ENCODE data around the gene GPSM3. TPM values are rescaled to one million over a fixed set of nuclear protein-coding genes. Genes with fewer than 3 reads are reported as not detected.
"Not testable (repeated sequence)": the region's sequence is repeated elsewhere in the genome, so short reads cannot be mapped to it uniquely, and the experiment has no call there.

Gene GPSM3
- polyA plus RNA-seq, 5 donors = 16.1 to 20.8 (median 18.1) TPM

DNA sequence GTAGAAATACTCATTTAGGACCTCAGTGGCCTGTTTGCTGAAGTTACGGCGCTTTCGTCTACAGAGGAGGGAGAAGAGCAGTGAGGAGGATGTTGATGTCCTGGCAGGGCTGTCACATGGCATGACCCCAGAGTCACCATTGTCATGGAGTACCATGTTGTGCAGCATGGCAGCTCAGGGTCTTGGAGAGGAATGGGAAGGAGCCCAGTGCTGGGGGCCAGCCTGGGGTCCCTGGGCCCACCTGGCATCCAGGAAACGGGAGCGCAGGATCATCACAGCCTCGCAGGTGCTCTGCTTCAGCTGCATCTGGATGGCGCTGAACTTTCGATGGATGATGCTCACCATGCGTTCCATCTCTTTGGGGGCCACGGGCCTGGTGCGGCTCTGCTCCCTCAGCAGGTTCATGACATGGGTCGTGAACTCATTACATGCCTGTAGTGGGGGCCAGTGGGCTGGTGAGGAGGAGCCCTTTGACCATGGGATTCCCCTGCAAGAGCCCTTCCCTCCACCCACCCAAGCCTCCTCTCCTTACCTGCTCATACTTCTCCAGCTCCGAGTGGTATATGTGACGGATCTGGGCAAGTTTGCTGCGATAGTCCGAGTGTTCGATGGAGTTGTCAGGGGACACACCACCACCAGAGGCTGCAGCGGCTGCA is 4.6 kb downstream of the GPSM3 start:
- DNase-seq = not testable (repeated sequence)

DNA sequence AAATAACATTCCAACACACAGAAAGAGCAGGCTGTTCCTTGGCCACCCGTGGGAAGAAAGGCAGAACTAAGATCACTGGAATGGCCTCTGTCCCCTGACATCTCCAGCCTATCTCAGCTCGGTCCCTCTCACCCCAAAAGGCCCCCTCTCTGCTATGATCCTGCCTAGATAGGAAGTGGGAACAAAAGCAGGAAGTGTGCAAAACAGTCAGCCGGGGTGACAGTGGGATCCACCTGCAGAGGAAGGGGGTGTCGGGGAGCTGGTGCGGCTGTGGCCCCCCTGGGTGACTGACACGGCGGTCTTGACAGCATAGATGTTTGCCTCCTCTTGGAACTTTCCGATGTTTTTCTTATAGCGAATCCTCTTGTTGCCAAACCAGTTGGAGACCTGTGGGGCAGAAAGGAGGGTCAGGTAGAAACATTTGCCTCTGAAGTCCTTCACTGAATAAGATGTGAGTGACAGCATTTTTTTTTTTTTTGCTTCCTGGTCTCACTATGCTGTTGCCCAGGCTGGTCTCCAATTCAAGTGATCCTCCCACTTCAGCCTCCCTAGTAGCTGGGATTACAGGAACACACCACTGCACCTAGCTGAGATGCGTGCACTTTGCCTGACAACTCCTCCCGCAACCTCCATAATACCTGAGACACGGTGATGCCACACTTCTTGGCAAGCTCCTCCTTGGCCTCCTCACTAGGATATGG is 5.3 kb downstream of the GPSM3 start:
- DNase-seq = no peak

DNA sequence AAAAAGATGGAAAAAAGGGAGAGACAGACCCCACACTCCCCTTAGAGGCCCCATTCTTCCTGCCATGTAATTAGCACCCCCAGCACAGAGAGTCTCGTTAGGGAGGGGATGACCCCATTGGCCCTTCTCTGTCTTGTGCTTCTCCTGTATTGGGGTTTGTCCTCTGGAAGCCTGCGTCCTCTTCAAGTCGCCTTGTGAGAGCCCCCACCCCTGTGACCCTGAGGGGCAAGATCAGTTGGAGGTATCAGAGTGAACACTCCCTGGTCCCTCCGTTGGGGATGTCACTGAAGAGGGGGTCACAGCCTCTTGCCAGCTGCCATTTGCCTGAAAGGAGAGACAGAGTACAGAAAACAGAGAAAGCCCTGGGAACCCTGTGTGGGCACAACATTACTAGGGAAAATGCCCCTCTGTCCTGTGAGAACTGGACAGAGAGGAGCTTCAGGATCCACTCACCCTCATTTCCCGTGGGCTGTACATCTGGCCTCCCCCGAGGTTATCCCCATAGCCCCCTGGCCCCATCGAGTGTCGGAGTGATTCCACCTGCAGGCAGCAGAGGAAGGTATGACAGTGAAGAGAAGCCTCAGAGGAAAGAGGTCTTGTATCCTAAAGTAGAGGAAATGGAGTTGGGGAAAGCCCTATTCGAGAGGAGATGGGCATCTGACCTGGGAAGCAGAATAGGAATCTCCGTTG is 6.1 kb downstream of the GPSM3 start:
- DNase-seq = not testable (repeated sequence)

DNA sequence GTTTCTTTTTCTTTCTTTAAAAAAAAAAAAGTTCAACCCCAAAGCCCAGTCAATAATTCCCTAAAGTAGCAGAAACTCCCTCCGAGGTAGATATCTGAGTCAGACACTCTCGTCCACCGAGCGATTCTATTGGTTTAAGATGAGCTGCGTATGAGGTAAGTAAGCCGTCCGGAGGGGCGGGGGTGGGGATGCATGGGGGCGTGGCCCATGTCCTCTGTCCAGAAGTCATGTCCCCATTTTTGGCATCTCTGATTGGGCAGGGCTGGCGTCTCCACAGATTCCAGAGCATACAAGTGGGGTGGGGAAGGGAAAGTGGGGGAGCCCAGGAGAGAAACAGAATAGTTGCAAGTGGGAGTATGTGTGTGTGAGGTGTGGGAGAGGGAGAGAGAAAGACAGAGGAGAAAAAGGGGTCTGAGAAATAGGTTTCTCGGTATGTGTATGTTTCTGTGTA is 6.7 kb downstream of the GPSM3 start:
- not testable (repeated sequence) for DNase-seq

DNA sequence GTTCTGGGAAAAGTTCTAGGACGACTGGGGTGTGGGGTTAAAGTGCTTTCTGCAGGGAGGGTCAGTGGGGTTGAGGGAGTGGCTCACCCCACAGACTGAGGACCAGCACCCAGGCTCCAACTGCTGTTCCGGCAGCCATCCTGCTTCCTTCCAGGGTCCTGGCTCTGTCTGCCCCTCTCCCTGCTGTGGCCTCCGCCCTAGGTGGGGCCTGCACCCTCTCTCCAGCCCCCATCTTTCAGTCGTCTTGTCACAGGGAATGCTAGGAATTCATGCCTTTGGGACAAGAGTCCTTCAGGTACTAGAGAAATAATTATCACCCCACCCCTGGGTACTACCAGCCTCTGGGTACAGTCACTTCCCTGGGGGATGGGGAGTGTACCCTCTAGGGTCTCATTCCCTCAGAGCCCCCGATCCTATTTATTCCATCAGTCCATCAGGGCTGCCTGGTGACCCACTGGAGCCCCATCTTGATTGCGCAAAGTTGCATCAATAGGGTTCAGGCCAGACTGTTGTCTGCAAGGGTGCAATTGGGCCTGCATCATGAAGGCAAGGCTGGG is 8.3 kb downstream of the GPSM3 start, which contains the start of gene AGER:
AGER (minus strand) TSS at position 170 of the 557 bp plus-strand sequence; CDS start at position 139, 31 bp downstream.
- no peak for DNase-seq

DNA sequence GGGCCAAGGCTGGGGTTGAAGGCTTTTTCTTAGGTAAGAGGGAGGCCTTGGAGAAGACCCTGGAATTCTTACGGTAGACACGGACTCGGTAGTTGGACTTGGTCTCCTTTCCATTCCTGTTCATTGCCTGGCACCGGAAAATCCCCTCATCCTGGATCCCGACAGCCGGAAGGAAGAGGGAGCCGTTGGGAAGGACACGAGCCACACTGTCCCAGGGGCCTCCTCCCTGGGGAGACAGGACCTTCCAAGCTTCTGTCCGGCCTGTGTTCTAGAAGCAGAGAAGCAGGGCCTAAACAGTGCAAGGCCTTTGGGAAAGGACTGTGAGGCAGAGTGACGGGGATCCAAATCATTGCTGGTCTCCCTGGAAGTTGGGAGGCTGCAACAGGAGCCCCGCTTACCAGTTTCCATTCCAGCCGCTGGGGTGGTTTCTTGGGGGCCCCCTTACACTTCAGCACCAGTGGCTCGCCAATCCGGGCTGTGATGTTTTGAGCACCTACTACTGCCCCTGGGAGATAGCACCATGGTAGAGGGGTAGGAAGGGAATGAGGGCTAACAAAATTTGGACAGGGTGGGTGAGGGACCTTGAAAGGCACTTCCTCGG is 8.9 kb downstream of the GPSM3 start:
- no peak for DNase-seq

DNA sequence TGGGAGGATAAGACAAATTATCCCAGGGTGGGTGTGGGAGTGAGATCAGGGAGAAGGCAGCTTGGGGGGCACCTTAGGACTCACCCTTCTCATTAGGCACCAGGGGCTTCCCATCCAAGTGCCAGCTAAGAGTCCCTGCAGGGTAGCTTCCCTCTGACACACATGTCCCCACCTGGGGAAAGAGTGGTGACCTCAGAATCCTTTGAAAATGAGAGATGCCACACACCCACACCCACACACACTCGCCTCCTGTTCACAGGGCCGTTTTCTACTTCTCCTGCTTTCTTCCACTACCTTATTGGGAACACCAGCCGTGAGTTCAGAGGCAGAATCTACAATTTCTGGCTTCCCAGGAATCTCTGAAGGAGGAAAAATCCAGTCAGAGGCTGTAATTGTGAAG is 9.4 kb downstream of the GPSM3 start:
- no peak for DNase-seq

GRCh38 chr6:32182555-32182981 is 9.9 kb downstream of the GPSM3 start:
- DNase-seq = no peak

- no peak for DNase-seq
These were observed 10.4 kb downstream of the GPSM3 start for GRCh38 chr6:32181915-32182529.

DNA sequence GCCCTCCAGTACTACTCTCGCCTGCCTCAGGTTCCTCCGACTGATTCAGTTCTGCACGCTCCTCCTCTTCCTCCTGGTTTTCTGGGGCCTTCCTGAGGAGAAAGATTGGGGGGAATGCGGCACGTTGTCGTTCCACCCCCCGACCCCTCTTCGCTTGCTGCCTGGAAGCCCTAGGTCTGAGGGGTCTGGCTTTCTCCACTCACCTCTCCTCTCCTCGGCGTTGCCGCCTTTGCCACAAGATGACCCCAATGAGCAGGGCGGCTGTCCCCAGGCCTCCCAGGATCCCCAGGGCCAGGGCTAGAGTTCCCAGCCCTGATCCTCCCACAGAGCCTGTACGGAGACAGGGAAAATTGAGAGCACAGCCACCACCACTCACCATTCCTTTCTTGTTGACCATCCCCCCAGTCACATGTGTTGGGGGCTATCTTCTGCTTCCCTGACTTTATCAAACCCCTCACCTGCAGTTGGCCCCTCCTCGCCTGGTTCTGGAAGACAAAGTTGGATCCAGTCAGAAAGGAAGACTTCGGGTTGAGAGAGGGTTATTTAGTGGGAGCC is 11.2 kb downstream of the GPSM3 start:
- no peak for DNase-seq

- no peak for DNase-seq
These were observed 12.6 kb downstream of the GPSM3 start for GRCh38 chr6:32179766-32180405.

DNA sequence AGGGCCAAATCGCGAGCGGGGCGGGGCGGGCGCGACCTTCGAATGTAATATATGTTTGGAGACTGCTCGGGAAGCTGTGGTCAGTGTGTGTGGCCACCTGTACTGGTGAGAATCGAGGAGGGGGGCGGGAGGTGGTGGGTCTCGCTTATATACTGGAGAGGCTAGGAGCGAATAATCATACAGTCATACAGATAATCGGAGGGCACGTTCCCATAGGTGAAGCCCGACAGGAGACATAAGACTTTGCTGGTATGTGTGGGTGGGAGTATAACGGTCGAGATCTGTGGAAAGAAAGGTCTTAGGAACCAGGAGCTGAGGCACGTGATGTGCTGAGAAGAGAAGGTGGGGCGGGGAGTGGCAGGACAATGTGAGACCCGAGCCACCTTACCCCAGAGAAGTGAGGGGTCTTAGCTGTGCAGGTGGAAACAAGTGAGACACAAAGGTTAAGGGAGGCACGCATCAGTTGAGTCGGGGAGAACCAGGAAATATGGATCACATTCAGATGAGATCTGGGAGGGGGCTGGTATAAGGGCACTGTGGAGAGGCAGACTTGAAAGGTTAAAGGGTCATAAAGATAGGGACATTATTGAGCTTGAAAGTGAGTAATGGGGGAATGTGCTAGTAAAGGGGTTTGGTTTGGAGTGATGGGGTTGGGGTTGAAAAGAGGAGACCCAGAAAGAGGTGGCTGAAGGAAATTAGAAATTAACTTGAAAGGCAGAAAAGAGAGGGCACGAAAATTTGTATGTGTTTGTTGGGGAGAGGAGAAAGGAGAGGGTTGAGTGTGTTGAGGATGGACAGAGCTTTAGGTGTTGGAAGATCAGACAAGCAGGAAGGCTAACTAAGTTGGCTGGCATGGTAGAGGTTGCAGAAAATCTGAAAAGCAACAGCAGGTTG is 13.6 kb downstream of the GPSM3 start:
- DNase-seq = no peak

DNA sequence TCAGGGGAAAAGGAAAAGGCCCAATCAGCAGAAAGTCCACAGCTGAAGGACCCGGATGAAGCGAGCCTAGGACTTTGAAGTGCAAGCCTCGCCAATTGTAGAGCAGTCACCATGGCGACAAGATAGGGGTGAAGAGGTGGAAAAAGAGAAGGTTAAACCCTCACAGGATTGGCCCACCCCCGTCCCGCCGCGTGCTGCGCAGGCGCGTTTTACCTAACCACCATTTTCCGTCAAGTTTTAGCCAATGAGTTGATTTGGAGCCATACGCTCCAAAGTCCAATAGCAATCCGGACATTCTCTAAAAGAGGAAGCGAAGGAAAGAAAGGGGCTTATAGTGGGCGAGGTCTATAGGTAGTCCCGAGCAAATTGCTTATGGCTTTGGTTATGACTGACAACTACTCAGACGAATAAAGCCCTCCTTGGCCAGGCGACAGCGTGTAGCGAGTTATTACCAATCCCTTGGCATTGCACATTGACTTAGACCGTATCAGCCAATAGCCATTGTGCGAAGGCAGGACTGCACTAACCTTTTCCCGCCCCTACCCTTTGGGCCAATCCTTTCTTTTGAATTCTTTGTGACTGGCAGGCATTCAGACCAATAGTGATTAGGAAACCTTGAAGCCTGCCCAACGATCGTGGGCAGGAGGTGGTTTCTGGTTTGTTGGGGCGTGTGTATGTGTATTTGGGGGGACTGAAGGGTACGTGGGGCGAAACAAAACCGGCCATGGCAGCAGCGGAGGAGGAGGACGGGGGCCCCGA is 14.5 kb downstream of the GPSM3 start, which contains the start of gene RNF5:
RNF5 (plus strand) TSS at position 618 of the 759 bp plus-strand sequence; CDS start at position 725, 107 bp downstream.
- peak; percentile 99 to 100 for DNase-seq

- no peak for DNase-seq
These were observed 15.2 kb downstream of the GPSM3 start for GRCh38 chr6:32177183-32177787.

DNA sequence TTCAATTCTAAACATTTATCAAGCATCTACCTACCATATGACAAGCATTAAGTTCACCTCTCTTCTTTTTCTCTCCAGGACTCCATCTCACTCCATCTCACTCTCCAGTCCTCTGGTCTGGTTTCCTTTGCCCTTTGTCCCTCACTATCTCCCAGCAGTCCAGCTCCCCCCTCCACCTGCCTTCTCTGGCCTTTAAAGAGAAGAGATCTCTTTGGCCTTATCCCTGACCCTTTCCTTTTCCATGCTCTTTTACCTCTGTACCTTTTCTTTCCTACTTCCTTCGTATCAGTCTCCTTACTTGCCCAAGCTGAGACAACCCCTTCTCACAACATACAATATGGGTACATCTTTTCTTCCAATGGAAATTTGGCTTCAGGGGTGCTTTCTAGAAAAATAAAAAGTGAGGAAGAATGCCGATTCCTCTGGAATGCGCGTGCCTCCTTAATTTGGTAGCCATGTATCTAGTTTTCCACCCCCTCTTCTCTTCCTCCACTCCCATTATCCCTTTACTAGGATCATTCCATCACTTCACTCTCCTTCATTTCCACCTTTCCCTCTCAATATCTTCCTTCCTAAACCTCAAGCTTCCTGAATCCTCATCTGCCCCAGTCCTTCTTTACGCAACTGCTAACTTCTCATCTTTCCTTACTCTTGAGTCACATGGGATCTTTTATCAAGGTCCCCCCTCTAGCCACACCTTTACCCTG is 15.8 kb downstream of the GPSM3 start:
- DNase-seq = no peak

DNA sequence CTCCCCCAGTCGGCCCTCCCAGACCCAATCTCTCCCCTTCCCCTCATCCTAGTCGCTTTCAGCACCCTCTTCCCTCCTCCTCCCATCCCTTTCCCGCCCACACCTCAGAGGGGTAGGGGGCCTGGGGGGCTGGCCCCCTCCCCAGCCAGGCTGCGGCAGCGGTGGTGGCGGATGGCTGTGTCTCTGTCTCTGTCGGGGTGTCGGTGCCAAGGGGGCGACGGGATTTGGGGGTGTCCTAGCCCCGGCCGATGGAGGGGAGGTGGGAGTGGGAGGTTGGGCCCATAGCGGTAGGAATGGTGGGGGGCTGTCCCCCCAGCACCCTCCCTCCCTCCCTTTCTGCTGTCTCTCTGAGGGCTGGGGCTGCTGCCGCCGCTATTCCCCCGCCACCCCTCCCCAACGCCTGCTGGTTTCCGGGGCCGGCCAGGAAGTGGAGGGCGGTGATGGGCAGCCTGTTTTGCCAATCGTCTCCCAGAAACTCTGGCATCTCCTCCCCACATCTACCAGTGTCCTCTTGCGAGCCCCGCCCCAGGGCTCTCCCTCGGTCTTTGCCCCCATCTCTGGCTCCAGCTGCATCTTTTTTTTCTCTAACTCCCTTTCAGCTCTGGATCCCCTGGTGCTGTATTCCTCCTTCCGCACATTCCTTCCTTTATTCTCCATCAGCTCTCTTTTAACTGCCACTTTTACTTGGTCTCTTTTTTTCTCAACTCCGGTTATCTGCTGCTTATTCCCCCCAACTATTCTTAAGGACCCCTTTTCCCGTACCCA is 16.6 kb downstream of the GPSM3 start, which contains the start of gene AGPAT1:
AGPAT1 (minus strand) TSS at position 374 of the 765 bp plus-strand sequence. CDS start 4,588 bp downstream, outside the sequence.
- peak; percentile 97 for DNase-seq

Data from right lung (tissue), 5 donors.